Activated naive CD4-positive, alpha-beta T cell treated with anti-CD3 and anti-CD28 coated beads, Interleukin-2, amount 50 U/mL, for 24 hours (primary cell): ENCODE data around the gene NODAL.
"Not testable (repeated sequence)": the region's sequence is repeated elsewhere in the genome, so short reads cannot be mapped to it uniquely, and the experiment has no call there.

Experiments used
- H3K27ac Mint-ChIP-seq: one replicate; pipeline ENCODE4 v1.8.0; 2021; ENCODE audit warnings: mild to moderate bottlenecking, mixed read lengths
- H3K27me3 Mint-ChIP-seq: one replicate; pipeline ENCODE4 v1.8.0; 2021; ENCODE audit warnings: mixed read lengths
- H3K36me3 Mint-ChIP-seq: one replicate; pipeline ENCODE4 v1.8.0; 2021; ENCODE audit warnings: mixed read lengths
- H3K4me1 Mint-ChIP-seq: one replicate; pipeline ENCODE4 v1.8.0; 2021; ENCODE audit warnings: mixed read lengths
- H3K4me3 Mint-ChIP-seq: one replicate; pipeline ENCODE4 v1.8.0; 2021; ENCODE audit warnings: mild to moderate bottlenecking, mixed read lengths
- H3K9me3 Mint-ChIP-seq: one replicate; pipeline ENCODE4 v1.8.0; 2021; ENCODE audit warnings: mixed read lengths

Gene NODAL

GRCh38 chr10:70441161-70441894 lies at the start of gene NODAL:
Gene NODAL, minus strand, starts transcription at chr10:70441681. Its CDS starts 14 bp downstream, at chr10:70441667.
- Mint-ChIP-seq H3K36me3 (no peaks in the 10 kb centered on the region), H3K9me3 (no peaks in the 10 kb centered on the region), H3K27me3 (peaks cover 20% of the 10 kb centered on the region), H3K27ac (peak within 1 kb of the TSS; percentile 59), H3K4me3 (peak within 1 kb of the TSS; percentile 85), H3K4me1 (peaks cover 6% of the 10 kb centered on the region)

- no peak overlapping the region for H3K27ac Mint-ChIP-seq
- H3K4me1 Mint-ChIP-seq = peaks cover 16% of the 10 kb centered on the region
- H3K27me3 Mint-ChIP-seq = no peaks in the 10 kb centered on the region
- H3K4me3 Mint-ChIP-seq = no peak overlapping the region
- no peaks in the 10 kb centered on the region for H3K36me3 Mint-ChIP-seq
- no peaks in the 10 kb centered on the region for H3K9me3 Mint-ChIP-seq
Measured at GRCh38 chr10:70490142-70490541, 48.7 kb upstream of the NODAL start.

GRCh38 chr10:70487824-70488223 lies 46.3 kb upstream of the NODAL start:
- H3K27ac Mint-ChIP-seq = no peak overlapping the region
- H3K4me1 Mint-ChIP-seq = no peaks in the 10 kb centered on the region
- H3K27me3 Mint-ChIP-seq = no peaks in the 10 kb centered on the region
- H3K4me3 Mint-ChIP-seq = no peak overlapping the region
- no peaks in the 10 kb centered on the region for H3K36me3 Mint-ChIP-seq
- no peaks in the 10 kb centered on the region for H3K9me3 Mint-ChIP-seq

GRCh38 chr10:70483872-70484271 lies 42.4 kb upstream of the NODAL start:
- peaks cover 27% of the 10 kb centered on the region for H3K4me1 Mint-ChIP-seq
- not testable (repeated sequence) for H3K9me3 Mint-ChIP-seq, H3K4me3 Mint-ChIP-seq, H3K36me3 Mint-ChIP-seq, H3K27ac Mint-ChIP-seq, H3K27me3 Mint-ChIP-seq

- no peaks in the 10 kb centered on the region for H3K27me3 Mint-ChIP-seq
- H3K9me3 Mint-ChIP-seq = no peaks in the 10 kb centered on the region
- peaks cover 27% of the 10 kb centered on the region for H3K4me1 Mint-ChIP-seq
- no peak overlapping the region for H3K4me3 Mint-ChIP-seq
- no peaks in the 10 kb centered on the region for H3K36me3 Mint-ChIP-seq
- H3K27ac Mint-ChIP-seq = no peak overlapping the region
Measured at GRCh38 chr10:70482982-70483760, 41.7 kb upstream of the NODAL start.

- peaks cover 39% of the 10 kb centered on the region for H3K4me1 Mint-ChIP-seq
- H3K36me3 Mint-ChIP-seq = no peaks in the 10 kb centered on the region
- no peaks in the 10 kb centered on the region for H3K9me3 Mint-ChIP-seq
- no peak overlapping the region for H3K27ac Mint-ChIP-seq
- H3K4me3 Mint-ChIP-seq = no peak overlapping the region
- H3K27me3 Mint-ChIP-seq = no peaks in the 10 kb centered on the region
Measured at GRCh38 chr10:70481831-70482530, 40.5 kb upstream of the NODAL start.

- Mint-ChIP-seq H3K27me3 (no peaks in the 10 kb centered on the region), H3K4me1 (peaks cover 48% of the 10 kb centered on the region), H3K36me3 (no peaks in the 10 kb centered on the region), H3K27ac (no peak overlapping the region), H3K4me3 (no peak overlapping the region), H3K9me3 (no peaks in the 10 kb centered on the region)
Measured at GRCh38 chr10:70481105-70481504, 39.6 kb upstream of the NODAL start.

GRCh38 chr10:70480239-70480861 lies 38.9 kb upstream of the NODAL start:
- H3K9me3 Mint-ChIP-seq = no peaks in the 10 kb centered on the region
- no peaks in the 10 kb centered on the region for H3K27me3 Mint-ChIP-seq
- H3K4me1 Mint-ChIP-seq = peaks cover 54% of the 10 kb centered on the region
- peak overlapping the region; percentile 84 for H3K4me3 Mint-ChIP-seq
- H3K27ac Mint-ChIP-seq = peak overlapping the region; percentile 65
- no peaks in the 10 kb centered on the region for H3K36me3 Mint-ChIP-seq

GRCh38 chr10:70479626-70480238 lies 38.3 kb upstream of the NODAL start:
- H3K27me3 Mint-ChIP-seq = no peaks in the 10 kb centered on the region
- peaks cover 60% of the 10 kb centered on the region for H3K4me1 Mint-ChIP-seq
- H3K4me3 Mint-ChIP-seq = peak overlapping the region; percentile 84
- no peaks in the 10 kb centered on the region for H3K36me3 Mint-ChIP-seq
- no peak overlapping the region for H3K27ac Mint-ChIP-seq
- no peaks in the 10 kb centered on the region for H3K9me3 Mint-ChIP-seq

- Mint-ChIP-seq H3K4me1 (peaks cover 60% of the 10 kb centered on the region), H3K36me3 (no peaks in the 10 kb centered on the region), H3K4me3 (peak overlapping the region; percentile 74), H3K9me3 (no peaks in the 10 kb centered on the region), H3K27me3 (no peaks in the 10 kb centered on the region), H3K27ac (no peak overlapping the region)
Measured at GRCh38 chr10:70479165-70479581, 37.7 kb upstream of the NODAL start.

- H3K4me1 Mint-ChIP-seq = peaks cover 60% of the 10 kb centered on the region
- H3K36me3 Mint-ChIP-seq = no peaks in the 10 kb centered on the region
- H3K9me3 Mint-ChIP-seq = no peaks in the 10 kb centered on the region
- peak within 1 kb of the TSS; percentile 93 for H3K27ac Mint-ChIP-seq
- H3K27me3 Mint-ChIP-seq = no peaks in the 10 kb centered on the region
- H3K4me3 Mint-ChIP-seq = peak within 1 kb of the TSS; percentile 82
Measured at GRCh38 chr10:70478191-70479164, 37.0 kb upstream of the NODAL start, which contains the start of gene PALD1. Gene PALD1, plus strand, starts transcription at chr10:70478767. Its CDS starts 47,185 bp downstream, at chr10:70525952.

GRCh38 chr10:70477661-70478162 lies 36.2 kb upstream of the NODAL start:
- H3K9me3 Mint-ChIP-seq = no peaks in the 10 kb centered on the region
- no peaks in the 10 kb centered on the region for H3K27me3 Mint-ChIP-seq
- H3K36me3 Mint-ChIP-seq = no peaks in the 10 kb centered on the region
- peaks cover 60% of the 10 kb centered on the region for H3K4me1 Mint-ChIP-seq
- H3K27ac Mint-ChIP-seq = peak overlapping the region; percentile 93
- H3K4me3 Mint-ChIP-seq = peak overlapping the region; percentile 82

GRCh38 chr10:70476249-70477035 lies 35.0 kb upstream of the NODAL start:
- no peaks in the 10 kb centered on the region for H3K27me3 Mint-ChIP-seq
- H3K9me3 Mint-ChIP-seq = no peaks in the 10 kb centered on the region
- no peaks in the 10 kb centered on the region for H3K36me3 Mint-ChIP-seq
- H3K4me3 Mint-ChIP-seq = peak overlapping the region; percentile 48
- H3K4me1 Mint-ChIP-seq = peaks cover 56% of the 10 kb centered on the region
- no peak overlapping the region for H3K27ac Mint-ChIP-seq
